Body of pancreas (tissue), 4 donors: ENCODE results near the gene ZEB2. TPM values are rescaled to one million over a fixed set of nuclear protein-coding genes. Genes with fewer than 3 reads are reported as not detected.

Source experiments
- ATAC-seq: fragments of 150-250 bp; one replicate; pipeline ENCODE4 v1.9.1; 2016
- DNase-seq, 4 donors: peaks; one replicate each; pipeline ENCODE4 v3.0.0-alpha.2; 2019
- H3K27ac ChIP-seq, 4 donors: fragments of 200-600 bp; sonication (generic); 1 replicate in 3 of 4; 2 replicates in 1 of 4; pipeline versions ENCODE4 v1.5.1 to v1.6.1; 2016 to 2019; ENCODE audit warnings: mild to moderate bottlenecking in 1 of 4, mixed read lengths in 1 of 4, moderate library complexity in 1 of 4
- H3K27me3 ChIP-seq, 2 donors: fragments of 200-600 bp; sonication (generic); one replicate each; pipeline ENCODE4 v1.6.0; 2016; ENCODE audit warnings: mild to moderate bottlenecking in 1 of 2
- H3K36me3 ChIP-seq, 2 donors: fragments of 200-600 bp; sonication (generic); replicated peaks in 1 of 2; 2 replicates each; pipeline ENCODE4 v1.5.1; 2016; ENCODE audit warnings: low read depth in 2 of 2; ENCODE audit not compliant: insufficient read depth in 1 of 2
- H3K4me1 ChIP-seq: fragments of 200-600 bp; sonication (generic); one replicate; pipeline ENCODE4 v1.6.0; 2016
- H3K4me3 ChIP-seq, 2 donors: fragments of 200-600 bp; sonication (generic); 1 replicate in 1 of 2; 2 replicates in 1 of 2; pipeline ENCODE4 v1.5.1; 2016 to 2019
- H3K9me3 ChIP-seq, 3 donors: fragments of 200-600 bp; sonication (generic); 1 replicate in 2 of 3; 2 replicates in 1 of 3; pipeline ENCODE4 v1.5.1; 2016
- POLR2A ChIP-seq, 3 donors: fragments of 450-650 bp; IDR thresholded peaks; one replicate each; pipeline ENCODE4 v1.6.1; 2016; ENCODE audit warnings: antibody characterized with exemption in 3 of 3, mild to moderate bottlenecking in 2 of 3
- WGBS, 2 donors: methylation state at CpG; one replicate each; pipeline ENCODE4 v1.1.5; 2017; 5-methylcytosine and 5-hydroxymethylcytosine counted together
- intact Hi-C: fragments of 100-400 bp; cut with DNase I; formaldehyde crosslinking; loops from one replicate; pipeline ENCODE4 v1.15.1; 2023
- total RNA-seq, 2 donors: library from RNA; depleted of rRNA; stranded (reverse); fragments of >200 nt; gene quantifications; one replicate each; pipeline ENCODE4 v1.1.0, GENCODE V29; 2016
- TF ChIP-seq, protein P1 (sequence below), 7 experiments: fragments of 450-650 bp in 4 of 7; fragments of 200-600 bp in 3 of 7; sonication (generic) in 3 of 7; IDR thresholded peaks; one replicate each; pipeline ENCODE4 v1.5.1; 2016 to 2019; ENCODE audit warnings: antibody characterized with exemption in 7 of 7

The ZEB2 gene
- total RNA-seq, 2 donors from 2014 or later: 18.5 to 24.6 TPM

DNA sequence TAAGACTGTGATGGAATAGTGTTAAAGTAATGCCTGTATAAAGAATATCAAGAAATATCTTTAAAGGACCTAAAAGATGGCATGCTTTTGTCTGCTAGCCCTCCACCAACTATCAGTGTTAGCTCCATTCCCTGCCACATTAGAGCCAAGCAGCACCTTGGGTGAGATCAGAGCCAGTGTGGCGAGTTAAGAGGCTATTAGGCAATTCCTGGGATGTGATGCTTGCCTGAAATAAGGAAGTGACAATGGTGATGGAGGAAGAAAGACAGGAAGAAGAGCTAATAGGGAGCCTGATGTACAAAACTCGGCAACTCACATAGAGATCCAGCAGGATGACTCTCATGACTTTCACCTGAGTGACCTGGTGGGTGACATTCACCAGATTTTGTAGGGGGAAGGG, 143.5 kb downstream of the ZEB2 start:
- H3K27me3 ChIP-seq: no peaks in the 10 kb centered on the region
- H3K36me3 ChIP-seq: no peaks in the 10 kb centered on the region
- H3K9me3 ChIP-seq: no peaks in the 10 kb centered on the region
- intact Hi-C loops: no loop called here
- TF ChIP-seq, protein P1, sequence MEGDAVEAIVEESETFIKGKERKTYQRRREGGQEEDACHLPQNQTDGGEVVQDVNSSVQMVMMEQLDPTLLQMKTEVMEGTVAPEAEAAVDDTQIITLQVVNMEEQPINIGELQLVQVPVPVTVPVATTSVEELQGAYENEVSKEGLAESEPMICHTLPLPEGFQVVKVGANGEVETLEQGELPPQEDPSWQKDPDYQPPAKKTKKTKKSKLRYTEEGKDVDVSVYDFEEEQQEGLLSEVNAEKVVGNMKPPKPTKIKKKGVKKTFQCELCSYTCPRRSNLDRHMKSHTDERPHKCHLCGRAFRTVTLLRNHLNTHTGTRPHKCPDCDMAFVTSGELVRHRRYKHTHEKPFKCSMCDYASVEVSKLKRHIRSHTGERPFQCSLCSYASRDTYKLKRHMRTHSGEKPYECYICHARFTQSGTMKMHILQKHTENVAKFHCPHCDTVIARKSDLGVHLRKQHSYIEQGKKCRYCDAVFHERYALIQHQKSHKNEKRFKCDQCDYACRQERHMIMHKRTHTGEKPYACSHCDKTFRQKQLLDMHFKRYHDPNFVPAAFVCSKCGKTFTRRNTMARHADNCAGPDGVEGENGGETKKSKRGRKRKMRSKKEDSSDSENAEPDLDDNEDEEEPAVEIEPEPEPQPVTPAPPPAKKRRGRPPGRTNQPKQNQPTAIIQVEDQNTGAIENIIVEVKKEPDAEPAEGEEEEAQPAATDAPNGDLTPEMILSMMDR (IDR thresholded peaks at IDR 0.05): no peak
- no peak for TF ChIP-seq POLR2A (IDR thresholded peaks at IDR 0.05)
- H3K4me1 ChIP-seq: no peaks in the 10 kb centered on the region
- 68 to 79% methylated on average over 2 of the region's 2 CpGs for WGBS, 2 donors
- no peak overlapping the region for H3K4me3 ChIP-seq
- no peak overlapping the region for H3K27ac ChIP-seq
- ATAC-seq (no peak), DNase-seq (no peak)

DNA sequence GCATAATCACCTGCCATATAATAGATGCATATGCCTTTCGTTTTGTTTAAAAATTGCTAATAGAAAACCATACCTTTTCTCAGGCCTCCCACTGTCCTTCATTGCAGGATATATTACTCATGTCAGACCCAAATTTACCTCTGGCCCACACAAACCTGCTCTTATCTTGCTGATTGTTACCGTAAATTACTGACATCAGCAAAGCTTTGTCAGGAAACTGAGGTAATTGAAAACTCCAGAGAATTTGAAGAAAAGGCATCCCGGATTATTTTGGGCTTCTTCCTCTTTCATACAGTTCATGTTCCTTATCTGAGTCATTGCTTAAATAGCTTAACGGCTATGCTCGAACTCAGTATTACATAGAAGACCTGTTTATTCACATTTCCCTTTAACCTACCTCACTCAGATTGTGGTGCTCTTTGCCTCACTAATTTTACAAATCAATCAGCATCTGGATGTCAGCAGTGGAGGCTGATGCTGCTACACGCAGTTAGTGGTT, 145.7 kb downstream of the ZEB2 start:
- Histone ChIP-seq H3K9me3 (no peaks in the 10 kb centered on the region), H3K4me3 (no peak overlapping the region), H3K36me3 (no peaks in the 10 kb centered on the region), H3K27me3 (no peaks in the 10 kb centered on the region), H3K27ac (no peak overlapping the region), H3K4me1 (no peaks in the 10 kb centered on the region)
- TF ChIP-seq, protein P1 (IDR thresholded peaks at IDR 0.05): no peak
- TF ChIP-seq POLR2A (IDR thresholded peaks at IDR 0.05): no peak
- 44 to 56% methylated on average over 6 of the region's 6 CpGs for WGBS, 2 donors
- ATAC-seq: no peak
- DNase-seq: no peak
- intact Hi-C loops: no loop called here

DNA sequence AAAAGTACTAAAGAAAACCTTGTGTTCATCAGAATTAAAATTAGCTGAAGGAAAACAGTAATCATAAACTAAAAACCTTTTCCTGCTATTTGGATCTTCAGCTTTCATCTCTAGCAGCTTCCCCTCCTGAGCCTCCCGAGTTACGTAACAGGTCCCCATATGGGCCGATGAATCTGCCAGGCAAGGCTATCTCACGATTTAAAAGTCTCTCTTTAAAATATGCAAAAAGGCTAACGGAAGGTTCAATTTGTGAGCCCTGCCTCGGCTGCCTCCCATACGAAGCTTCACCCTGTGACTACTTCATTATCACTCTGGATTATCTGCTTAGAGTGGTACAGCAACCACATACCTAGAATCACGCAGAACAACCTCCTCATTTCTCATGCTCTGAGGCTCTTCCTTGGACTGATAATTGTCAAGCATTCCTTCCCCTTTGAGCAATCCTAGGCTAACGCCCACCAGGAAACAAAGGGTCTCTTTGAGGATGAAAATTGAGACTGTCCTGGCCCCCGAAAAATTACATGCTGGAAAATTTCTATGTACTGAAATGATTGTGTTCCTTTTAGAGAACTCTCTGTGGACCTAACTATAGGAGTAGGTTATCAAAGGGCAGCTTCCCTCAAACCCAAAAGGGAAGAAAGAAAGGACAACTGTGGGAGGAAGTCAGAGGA, 147.4 kb downstream of the ZEB2 start:
- Histone ChIP-seq H3K4me1 (no peaks in the 10 kb centered on the region), H3K36me3 (no peaks in the 10 kb centered on the region), H3K9me3 (no peaks in the 10 kb centered on the region), H3K27me3 (no peaks in the 10 kb centered on the region), H3K27ac (no peak overlapping the region), H3K4me3 (no peak overlapping the region)
- intact Hi-C loops: no loop called here
- TF ChIP-seq, protein P1 (IDR thresholded peaks at IDR 0.05): no peak
- no peak for TF ChIP-seq POLR2A (IDR thresholded peaks at IDR 0.05)
- DNase-seq: peak in 1 of 4 donors; percentile 11
- 63 to 67% methylated on average over 10 of the region's 10 CpGs for WGBS, 2 donors
- ATAC-seq: no peak

DNA sequence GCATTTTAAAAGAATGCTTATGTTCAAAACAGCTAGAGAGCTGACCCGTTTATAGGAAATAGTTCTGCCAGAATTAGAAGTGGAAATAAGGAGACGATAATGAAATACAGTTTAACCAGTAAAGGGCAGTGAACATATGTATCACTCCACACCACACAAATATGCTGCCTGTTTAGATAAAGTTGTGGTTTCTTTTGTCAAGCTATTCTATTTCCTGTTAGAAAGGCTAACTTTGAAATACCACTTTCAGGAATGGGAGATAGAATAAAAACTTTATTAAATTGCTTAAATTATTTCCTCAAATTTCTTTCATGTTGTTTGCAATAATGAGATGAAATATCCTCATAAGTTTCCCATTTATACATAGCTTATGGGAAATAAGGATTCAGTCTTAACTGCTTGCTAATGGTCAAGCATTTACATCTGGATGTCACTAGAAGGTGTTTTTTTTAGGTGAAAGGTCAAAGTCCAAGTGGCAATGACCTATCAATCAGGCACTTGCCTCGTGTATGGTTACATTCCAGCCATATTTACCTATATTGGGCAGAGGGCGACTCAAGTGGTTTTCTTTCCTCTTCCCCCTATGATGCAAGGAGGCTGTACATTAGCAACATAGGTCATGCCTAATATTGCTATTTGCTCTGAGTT, 148.9 kb downstream of the ZEB2 start:
- intact Hi-C loops: no loop called here
- Histone ChIP-seq H3K4me3 (no peak overlapping the region), H3K27ac (no peak overlapping the region), H3K27me3 (no peaks in the 10 kb centered on the region), H3K9me3 (no peaks in the 10 kb centered on the region), H3K4me1 (no peaks in the 10 kb centered on the region), H3K36me3 (no peaks in the 10 kb centered on the region)
- ATAC-seq: no peak
- no peak for DNase-seq
- no peak for TF ChIP-seq POLR2A (IDR thresholded peaks at IDR 0.05)
- TF ChIP-seq, protein P1 (IDR thresholded peaks at IDR 0.05): no peak
- WGBS, 2 donors: 30 to 31% methylated on average over 4 of the region's 4 CpGs
